Mucosa of gallbladder (tissue), 1 donor: Measurements from ENCODE around the gene FXR2. TPM values are rescaled to one million over a fixed set of nuclear protein-coding genes. Genes with fewer than 3 reads are reported as not detected.
"Not testable (repeated sequence)": the region's sequence is repeated elsewhere in the genome, so short reads cannot be mapped to it uniquely, and the experiment has no call there.

Source experiments
- DNase-seq: peaks from one replicate; pipeline ENCODE4 v3.0.0-alpha.2; 2020; ENCODE audit warnings: low spot score
- total RNA-seq: library from RNA; stranded (reverse); gene quantifications from one replicate; pipeline ENCODE4 v1.2.1, GENCODE V29; 2021
- donor health status: DM: no; HTN: no; CAD: no.

The FXR2 gene
- total RNA-seq, 1 donor from 2014 or later, result 39.3 TPM

GRCh38 chr17:7629939-7630571 is 15.4 kb upstream of the FXR2 start, which contains the start of gene SHBG:
SHBG (plus strand) TSS chr17:7630135; CDS start chr17:7630173, 38 bp downstream.
- no peak for DNase-seq

GRCh38 chr17:7627250-7628121 is 12.8 kb upstream of the FXR2 start, which contains the start of gene SAT2:
SAT2 (minus strand) TSS chr17:7627821; CDS start chr17:7627635, 186 bp downstream.
- peak; percentile 95 for DNase-seq

DNA sequence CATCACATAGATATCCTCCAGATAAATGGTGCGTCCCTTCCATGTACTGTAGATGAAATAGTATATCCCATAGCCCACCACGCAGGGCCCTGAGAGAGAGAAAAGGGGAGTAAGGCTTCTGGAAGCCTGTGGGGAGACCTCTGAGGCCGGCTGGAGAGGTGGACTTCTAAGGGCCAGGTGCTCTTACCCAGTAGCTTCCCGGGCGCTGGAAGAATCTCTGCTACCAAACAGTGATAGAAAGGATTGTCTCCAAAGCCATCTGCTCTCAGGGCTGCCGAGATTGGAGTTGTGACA is 12.2 kb upstream of the FXR2 start:
- no peak for DNase-seq

- no peak for DNase-seq
Observed at GRCh38 chr17:7626307-7626706, 11.6 kb upstream of the FXR2 start.

DNA sequence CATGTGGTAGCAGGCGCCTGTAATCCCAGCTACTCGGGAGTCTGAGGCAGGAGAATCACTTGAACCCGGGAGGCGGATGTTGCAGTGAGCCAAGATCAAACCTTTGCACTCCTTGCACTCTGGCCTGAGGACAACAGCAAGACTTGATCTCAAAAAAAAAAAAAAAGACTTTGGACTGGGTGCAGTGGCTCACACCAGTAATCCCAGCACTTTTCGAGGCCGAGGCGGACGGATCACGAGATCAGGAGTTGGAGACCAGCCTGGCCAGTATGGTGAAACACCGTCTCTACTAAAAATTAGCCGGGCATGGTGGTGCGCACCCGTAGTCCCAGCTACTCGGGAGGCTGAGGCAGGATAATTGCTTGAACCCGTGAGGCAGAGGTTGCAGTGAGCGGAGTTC is 11.1 kb upstream of the FXR2 start:
- DNase-seq, result not testable (repeated sequence)

DNA sequence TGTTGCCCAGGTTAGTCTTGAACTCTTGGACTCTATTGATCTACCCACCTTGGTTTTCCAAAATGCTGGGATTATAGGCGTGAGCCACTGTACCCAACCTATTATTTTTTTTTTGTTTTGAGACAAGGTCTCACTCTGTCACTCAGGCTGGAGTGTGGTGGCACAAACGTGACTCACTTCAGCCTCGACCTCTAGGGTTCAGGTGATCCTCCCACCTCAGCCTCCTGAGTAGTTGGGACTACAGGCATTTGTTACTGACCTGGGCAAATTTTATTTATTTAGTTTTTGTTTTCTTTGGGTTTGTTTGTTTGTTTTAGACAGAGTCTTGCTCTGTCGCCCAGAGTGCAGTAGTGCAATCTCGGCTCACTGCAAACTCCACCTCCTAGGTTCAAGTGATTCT is 9.0 kb upstream of the FXR2 start:
- no peak for DNase-seq

DNA sequence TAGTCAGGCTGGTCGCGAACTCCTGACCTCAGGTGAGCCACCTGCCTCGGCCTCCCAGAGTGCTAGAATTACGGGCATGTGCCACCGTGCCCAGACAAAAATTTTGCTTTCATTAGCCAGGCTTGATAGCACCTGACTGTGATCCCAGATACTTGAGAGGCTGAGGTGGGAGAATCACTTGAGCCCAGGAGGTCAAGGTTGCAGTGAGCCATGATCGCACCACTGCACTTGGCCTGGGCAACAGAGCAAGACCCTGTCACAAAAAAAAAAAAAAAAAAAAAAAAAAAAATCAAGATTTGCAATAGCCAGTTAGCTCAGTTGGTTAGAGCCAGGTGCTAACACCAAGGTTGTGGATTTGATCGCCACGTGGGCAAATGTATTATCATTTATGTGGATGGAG is 6.1 kb upstream of the FXR2 start:
- no peak for DNase-seq

DNA sequence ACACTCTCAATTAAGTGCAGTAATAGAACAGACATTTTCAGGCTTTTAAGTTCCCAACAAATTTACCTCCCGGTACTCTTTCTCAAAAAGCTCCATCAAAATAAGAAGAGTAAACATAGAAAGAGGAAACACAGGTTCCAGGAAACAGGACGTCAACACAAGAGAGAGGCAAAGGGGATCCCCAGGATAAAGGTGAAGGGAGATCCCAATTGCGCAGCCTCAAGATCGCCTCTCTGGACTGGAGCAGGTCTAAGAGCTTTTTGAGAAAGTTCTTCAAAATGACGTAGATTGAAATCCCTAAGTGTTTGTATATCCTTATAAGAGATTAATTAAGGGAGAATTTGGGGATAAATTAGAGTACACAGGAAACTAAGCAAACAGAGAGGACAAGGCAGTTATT is 3.9 kb upstream of the FXR2 start:
- DNase-seq, result no peak

DNA sequence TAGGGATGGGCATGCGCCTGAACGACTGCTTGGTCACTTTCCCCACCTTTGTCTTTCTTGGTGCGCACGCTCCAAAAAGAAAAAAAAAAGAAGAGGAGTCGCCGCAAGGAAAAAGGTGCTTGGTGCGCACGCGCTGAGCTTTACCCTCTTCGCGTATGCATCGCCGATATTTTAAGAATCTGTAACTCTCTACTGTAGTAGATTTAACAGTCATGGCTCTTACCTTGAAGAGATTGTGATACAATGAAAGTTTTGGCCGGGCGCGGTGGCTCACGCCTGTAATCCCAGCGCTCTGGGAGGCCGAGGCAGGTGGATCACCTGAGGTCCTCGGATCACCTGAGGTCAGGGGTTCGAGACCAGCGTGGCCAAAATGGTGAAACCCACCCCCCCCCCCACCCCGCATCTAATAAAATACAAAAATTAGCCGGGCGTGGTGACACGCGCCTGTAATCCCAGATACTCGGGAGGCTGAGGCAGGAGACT is 609 bp upstream of the FXR2 start:
- no peak for DNase-seq

DNA sequence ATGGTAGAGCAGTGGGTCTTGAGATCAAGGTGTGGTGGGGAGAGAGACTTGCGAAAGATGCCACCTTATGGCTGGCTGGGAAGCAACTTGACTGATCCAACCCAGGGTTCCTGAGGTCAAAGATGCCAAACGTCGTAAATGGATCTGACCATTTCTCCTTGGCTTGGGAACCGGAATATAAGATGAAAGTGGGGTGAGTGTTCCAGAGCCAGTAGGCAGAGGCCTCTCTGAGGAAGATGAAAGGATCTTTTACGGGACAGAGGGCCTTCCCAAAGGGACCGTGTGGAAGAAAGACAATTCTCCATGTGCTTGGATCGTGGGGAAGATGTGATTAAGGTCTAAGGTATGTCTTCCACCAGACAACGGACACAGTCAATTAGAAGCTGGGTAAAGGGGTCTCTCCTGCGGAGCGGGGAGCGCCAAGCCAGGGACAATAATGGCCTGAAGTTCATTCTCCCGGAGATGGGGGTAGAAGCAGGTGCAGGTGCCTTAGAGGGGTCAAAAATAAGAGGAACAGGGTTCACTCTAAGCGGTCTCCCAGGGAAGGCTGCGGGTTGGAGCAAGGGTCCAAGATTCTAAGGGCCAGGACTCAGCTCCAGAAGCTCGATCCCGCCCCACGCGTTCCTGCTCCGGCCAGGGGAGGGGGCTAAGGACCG is 800 bp downstream of the FXR2 start:
- DNase-seq, result no peak

GRCh38 chr17:7612294-7612640 is 2.4 kb downstream of the FXR2 start:
- DNase-seq, result no peak

DNA sequence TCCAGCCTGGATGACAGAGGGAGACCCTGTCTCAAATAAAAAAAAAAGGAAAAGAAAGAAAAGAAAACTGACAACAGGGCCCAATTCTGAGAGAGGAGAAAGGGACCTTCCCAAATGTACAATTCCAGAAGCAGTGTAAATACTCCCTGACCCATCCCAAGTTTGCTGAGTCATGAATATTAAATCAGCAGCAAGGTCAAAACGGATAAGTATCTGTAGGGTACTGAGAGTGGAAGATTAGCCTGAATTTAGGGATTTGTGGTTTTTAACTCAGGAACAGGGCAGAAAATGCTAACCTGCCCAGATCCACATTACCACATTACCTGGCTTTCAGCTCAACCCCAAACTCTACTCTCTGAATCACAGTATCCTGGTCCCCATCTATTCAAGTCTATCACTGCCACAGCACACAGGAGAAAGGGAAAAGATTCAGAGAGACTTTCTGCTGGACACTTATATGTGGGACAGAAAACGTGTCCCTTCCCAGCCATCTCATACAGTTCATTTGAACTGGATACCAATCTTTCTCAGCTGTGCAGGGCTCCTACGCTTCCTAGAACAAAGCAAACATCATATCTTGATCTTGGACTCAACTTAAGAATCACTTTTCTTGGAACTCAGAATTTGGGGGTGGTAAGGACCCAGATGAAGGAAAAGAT is 2.9 kb downstream of the FXR2 start:
- no peak for DNase-seq

DNA sequence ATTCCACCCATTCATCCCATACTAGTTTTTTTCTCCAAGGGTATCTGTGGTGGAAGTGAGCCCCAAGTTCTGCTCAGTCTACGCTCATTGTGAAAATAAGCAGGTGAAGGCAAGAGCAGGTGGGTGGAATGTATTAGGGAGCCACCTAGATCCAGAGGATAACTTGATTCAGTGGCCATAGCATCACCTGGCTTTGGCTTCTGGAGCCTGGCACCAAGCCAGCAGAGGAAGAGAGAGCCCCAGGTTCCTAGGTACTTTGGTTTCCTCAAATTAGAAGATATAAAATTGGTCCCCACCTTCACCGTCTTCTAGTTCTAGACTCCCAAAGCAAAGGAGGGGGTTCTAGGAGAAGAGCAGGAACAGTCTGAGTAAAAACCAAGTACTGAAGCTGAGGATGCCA is 4.1 kb downstream of the FXR2 start:
- no peak for DNase-seq

DNA sequence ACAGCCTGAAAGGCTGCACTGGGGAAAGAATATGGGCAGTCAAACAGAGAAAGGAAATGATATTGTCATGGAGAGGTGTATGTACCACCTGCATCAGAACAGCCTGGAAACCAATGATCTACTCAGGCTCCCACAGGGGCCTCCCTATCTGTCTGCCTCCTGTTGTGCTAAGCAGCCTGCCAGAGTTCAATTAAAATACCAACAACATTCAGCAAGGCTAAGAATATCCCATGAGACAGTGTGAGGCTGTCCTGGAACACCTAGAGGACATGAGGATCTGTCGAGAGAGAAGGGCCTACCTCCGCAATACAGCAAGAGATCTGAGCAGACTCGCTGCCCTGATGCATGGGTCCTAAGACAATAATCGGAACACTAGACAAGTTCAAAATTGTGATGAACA is 8.4 kb downstream of the FXR2 start:
- no peak for DNase-seq

GRCh38 chr17:7597561-7597960 is 17.1 kb downstream of the FXR2 start:
- DNase-seq, result not testable (repeated sequence)

- no peak for DNase-seq
Observed at GRCh38 chr17:7593296-7593695, 21.4 kb downstream of the FXR2 start.

- no peak for DNase-seq
Observed at GRCh38 chr17:7592422-7593021, 22.2 kb downstream of the FXR2 start.

DNA sequence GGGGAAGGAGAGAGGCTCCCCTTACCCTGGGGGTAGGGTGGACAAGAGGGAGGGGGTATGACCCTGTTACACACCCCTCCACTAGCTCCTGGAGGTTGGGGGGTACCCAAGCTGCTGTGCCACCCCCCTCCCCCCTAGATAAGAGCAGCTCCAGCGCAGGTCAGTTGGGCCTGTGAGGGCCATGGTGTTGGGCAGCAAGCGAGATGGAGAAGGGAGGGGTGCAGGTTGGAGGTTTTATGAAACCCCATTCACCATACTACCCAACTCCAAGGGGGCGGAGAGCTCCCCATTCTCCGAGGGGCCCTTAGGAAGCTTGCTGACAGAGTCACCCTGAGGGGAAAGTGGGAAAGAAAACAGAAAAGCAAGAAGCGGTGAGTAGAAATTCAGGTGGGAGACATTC is 23.1 kb downstream of the FXR2 start:
- no peak for DNase-seq

GRCh38 chr17:7590743-7591142 is 24.0 kb downstream of the FXR2 start:
- DNase-seq, result no peak

GRCh38 chr17:7589891-7590691 is 24.6 kb downstream of the FXR2 start, which contains the start of gene SOX15:
SOX15 (minus strand) TSS chr17:7590094; CDS start chr17:7589676, 418 bp downstream.
- DNase-seq, result no peak
